ENCODE measurements around the gene FAM89B. TPM values are rescaled to one million over a fixed set of nuclear protein-coding genes. Genes with fewer than 3 reads are reported as not detected.

The FAM89B gene
- polyA plus RNA-seq, 1 experiment, result 28.8 TPM

DNA sequence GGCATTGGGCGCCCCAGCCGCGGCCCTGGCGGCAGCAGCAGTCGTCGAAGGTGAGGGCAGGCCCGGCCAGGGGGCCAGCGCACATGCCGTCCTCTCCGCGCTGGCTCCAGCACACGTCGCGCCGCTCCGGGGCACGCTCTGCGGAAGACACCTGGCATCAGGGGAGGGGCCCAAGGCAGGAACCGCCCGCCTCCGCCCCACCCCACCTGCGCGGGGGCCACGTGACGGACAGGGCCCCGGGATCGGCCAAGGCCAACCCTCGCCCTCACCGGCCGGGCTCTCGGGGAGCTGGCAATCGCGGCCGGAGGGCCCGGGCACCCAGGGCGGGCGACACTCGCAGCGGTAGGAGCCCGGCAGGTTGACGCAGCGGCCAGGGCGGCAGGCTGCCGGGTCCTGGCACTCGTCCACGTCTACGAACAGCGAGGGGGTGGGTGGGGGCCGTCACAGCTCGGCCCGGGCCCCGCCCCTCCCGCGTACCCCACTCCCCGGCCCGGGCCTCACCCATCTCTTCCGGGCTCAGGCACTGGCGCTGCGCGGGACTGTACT is 32.5 kb upstream of the FAM89B start:
- no peak for DNase-seq (ENCODE audit: low read depth, low spot score)
- ChIA-PET CTCF (interaction anchor here (0.9 to 3.9 kb wide), 9 partner anchors 9 to 55 kb away, joined by 4 to 48 read pairs (median 11); partner anchors contain the start of genes EHBP1L1, FAM89B, KCNK7 and ZNRD2), POLR2A (interaction anchor here (0.9 to 1.7 kb wide), 9 partner anchors 11 to 75 kb away, joined by 3 to 7 read pairs (median 4); partner anchors contain the start of genes FAM89B, MALAT1, MAP3K11 and PCNX3)
- Histone ChIP-seq H3K27me3 (ENCODE audit: control insufficient read depth, insufficient read depth, low read length) (no peaks in the 10 kb centered on the region), H3K27ac (ENCODE audit: low read depth, low read length) (peak overlapping the region; percentile 47), H3K4me3 (ENCODE audit: low read depth, low read length) (peak overlapping the region; percentile 60), H3K9me3 (ENCODE audit: control insufficient read depth, insufficient read depth, low read length) (peaks cover 5% of the 10 kb centered on the region; the same call in 1 of the 2 replicates)
- no peak for TF ChIP-seq CTCF (IDR thresholded peaks at IDR 0.05; ENCODE audit: low read depth, low read length)

DNA sequence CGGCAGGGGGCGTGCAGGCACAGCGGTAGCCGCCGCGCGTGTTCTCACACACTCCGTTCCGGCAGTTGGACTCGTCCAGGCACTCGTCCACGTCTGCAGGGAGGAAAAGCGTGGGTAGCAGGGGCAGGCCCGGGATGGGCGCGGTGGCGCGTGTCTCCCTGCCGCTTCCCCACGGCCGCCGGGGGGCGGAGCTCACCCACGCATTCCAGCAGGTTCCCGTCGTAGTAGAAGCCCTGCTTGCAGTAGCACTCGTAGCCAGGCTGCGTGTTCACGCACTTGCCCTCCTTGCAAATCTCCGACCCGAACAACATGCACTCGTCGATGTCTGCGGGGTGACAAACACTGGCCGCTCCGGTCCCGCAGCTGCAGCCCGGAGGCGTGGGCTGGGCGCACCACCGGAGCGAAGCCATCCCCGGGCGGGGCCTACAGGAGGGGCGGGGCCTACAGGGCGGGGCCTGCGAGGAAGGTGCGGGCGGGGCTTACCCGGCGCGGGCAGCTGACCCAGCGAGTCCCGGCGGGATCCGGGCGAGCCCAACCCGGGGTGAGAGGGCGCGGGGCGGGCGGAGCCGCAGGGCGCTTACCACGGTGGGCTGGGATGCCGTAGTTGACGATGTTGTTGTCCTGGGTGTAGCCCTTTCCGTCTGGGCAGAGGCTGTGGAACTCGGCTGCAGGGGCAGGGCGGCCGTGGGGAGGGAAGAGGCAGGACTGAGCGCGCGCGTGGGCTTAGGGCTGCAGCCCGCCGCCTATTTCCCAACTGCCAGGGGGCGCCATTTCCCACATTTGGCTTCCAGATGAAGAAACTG is 31.8 kb upstream of the FAM89B start:
- DNase-seq (ENCODE audit: low read depth, low spot score), result peak; percentile 58
- peak; percentile 83 for TF ChIP-seq CTCF (IDR thresholded peaks at IDR 0.05; ENCODE audit: low read depth, low read length)
- Histone ChIP-seq H3K27ac (ENCODE audit: low read depth, low read length) (peak overlapping the region; percentile 57), H3K9me3 (ENCODE audit: control insufficient read depth, insufficient read depth, low read length) (peaks cover 5% of the 10 kb centered on the region; the same call in 1 of the 2 replicates), H3K4me3 (ENCODE audit: low read depth, low read length) (peak overlapping the region; percentile 60), H3K27me3 (ENCODE audit: control insufficient read depth, insufficient read depth, low read length) (no peaks in the 10 kb centered on the region)
- ChIA-PET CTCF (interaction anchor here (0.9 to 3.9 kb wide), 16 partner anchors 10 to 156 kb away, joined by 3 to 48 read pairs (median 6); partner anchors contain the start of genes EHBP1L1, FAM89B, KCNK7 and LTBP3), POLR2A (interaction anchor here (0.6 to 1.9 kb wide), 13 partner anchors 12 to 74 kb away, joined by 3 to 7 read pairs (median 4); partner anchors contain the start of genes FAM89B, MALAT1, MAP3K11 and PCNX3)

DNA sequence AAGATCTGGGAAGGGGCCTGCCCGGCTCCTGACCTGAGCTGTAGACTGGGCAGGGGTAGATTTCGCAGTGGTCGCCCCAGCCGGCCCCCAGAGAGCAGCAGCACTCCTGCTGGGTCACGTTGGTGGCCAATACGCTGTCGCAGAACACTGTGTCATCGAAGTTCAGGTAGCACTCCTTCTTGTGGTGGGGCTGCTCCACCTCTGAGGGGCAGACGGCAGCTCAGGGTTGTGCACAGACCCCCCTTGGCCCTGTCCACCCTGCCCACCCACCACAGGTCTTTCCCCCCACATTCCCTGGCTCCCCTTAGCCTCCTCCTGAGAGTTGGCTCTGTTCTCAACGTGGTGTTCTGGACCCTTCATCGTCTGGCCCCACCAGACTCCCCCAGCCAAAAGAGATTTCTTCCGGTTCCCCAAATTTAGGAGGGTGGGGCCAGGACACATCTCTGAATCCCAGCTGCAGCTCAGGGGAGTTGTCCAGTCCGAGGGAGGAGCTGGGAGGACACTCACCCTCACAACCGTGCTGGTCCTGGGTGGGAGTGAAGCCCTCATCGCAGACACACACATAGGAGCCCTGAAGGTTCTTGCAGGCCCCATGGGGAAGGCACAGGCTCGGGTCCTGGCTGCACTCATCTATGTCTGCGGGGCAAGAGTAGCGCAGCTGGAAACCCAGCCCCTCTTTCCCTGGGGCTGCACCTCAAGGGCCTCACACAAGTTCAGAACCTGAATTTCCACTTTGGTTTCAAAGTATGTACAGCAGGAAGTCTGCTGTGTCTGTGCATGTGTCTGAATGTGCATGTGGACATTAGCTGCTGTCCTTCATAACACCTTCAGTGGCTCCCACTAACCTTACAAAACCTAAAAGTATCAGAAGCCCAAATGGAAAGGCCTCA is 31.0 kb upstream of the FAM89B start:
- no peak for DNase-seq (ENCODE audit: low read depth, low spot score)
- H3K4me3 ChIP-seq (ENCODE audit: low read depth, low read length), result peak overlapping the region; percentile 5; the same call in 1 of the 2 replicates
- no peaks in the 10 kb centered on the region for H3K27me3 ChIP-seq (ENCODE audit: control insufficient read depth, insufficient read depth, low read length)
- POLR2A ChIA-PET, result interaction anchor here (0.6 to 1.9 kb wide), 11 partner anchors 10 to 66 kb away, joined by 3 to 7 read pairs (median 4); partner anchors contain the start of genes FAM89B and ZNRD2
- H3K9me3 ChIP-seq (ENCODE audit: control insufficient read depth, insufficient read depth, low read length), result peaks cover 5% of the 10 kb centered on the region; the same call in 1 of the 2 replicates
- CTCF ChIA-PET, result interaction anchor here (0.6 to 3.9 kb wide), 15 partner anchors 11 to 157 kb away, joined by 3 to 48 read pairs (median 8); partner anchors contain the start of genes EHBP1L1, FAM89B, KCNK7 and LTBP3
- TF ChIP-seq CTCF (IDR thresholded peaks at IDR 0.05; ENCODE audit: low read depth, low read length), result no peak
- peak overlapping the region; percentile 57 for H3K27ac ChIP-seq (ENCODE audit: low read depth, low read length)

DNA sequence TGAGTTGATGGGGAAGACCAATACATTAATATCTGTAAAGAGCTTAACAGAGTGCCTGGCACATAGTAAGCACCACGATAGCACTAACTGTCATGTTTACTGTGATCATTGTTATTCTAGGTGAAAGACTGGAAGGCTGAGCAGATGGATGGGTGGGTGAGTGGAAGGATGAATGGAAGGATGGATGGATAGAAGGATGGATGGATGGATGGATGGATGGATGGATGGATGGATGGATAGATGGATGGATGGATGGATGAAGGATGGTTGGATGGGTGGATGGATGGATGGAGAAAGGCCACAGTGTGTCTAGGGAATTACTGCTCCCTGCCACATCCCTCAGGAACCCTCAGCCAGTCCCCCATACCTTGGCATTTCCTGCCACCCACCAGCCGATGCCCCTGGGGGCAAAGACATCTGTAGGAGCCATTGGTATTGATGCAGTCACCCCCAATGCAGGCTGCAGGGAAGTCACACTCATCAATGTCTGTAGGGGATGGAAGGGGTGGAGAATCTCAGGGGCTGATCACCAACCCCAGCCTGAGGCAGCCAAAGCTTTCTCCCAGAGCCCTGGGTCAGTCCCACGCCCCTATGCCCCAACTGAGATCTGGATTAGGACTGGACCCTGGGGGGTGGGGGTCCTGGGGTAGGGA is 29.5 kb upstream of the FAM89B start:
- TF ChIP-seq CTCF (IDR thresholded peaks at IDR 0.05; ENCODE audit: low read depth, low read length), result no peak
- no peak for DNase-seq (ENCODE audit: low read depth, low spot score)
- H3K27ac ChIP-seq (ENCODE audit: low read depth, low read length), result no peak overlapping the region
- H3K27me3 ChIP-seq (ENCODE audit: control insufficient read depth, insufficient read depth, low read length), result no peaks in the 10 kb centered on the region
- H3K9me3 ChIP-seq (ENCODE audit: control insufficient read depth, insufficient read depth, low read length), result peaks cover 5% of the 10 kb centered on the region; the same call in 1 of the 2 replicates
- POLR2A ChIA-PET, result interaction anchor here (0.6 to 1.1 kb wide), 3 partner anchors 14 to 148 kb away, joined by 3 to 4 read pairs (median 3); partner anchors contain the start of gene ZNRD2
- no peak overlapping the region for H3K4me3 ChIP-seq (ENCODE audit: low read depth, low read length)
- CTCF ChIA-PET, result interaction anchor here (0.7 to 3.9 kb wide), 3 partner anchors 18 to 61 kb away, joined by 3 to 48 read pairs (median 28); partner anchors contain the start of gene KCNK7
